OCI-LY7 (cell line): ENCODE measurements around the gene CACTIN. TPM values are rescaled to one million over a fixed set of nuclear protein-coding genes. Genes with fewer than 3 reads are reported as not detected.
A peak's percentile ranks its signal among the peaks of the same experiment; 100 is the strongest.

Experiments used
- BruUV-seq: library from RNA; stranded (reverse); fragments of 400-500 nt; replicated peaks from 2 replicates; lab custom pipeline; 2021; lab: Mats Ljungman, UMichigan
- CTCF ChIA-PET: fragments of 300-600 bp; sonication (Branson Sonifier 250); formaldehyde crosslinking; loops from one replicate; lab custom pipeline; 2022; ENCODE audit warnings: antibody characterized with exemption; ENCODE audit not compliant: unreplicated experiment; lab: Charles Lee
- POLR2A ChIA-PET: fragments of 300-600 bp; sonication (Branson Sonifier 250); formaldehyde crosslinking; loops from one replicate; lab custom pipeline; 2022; ENCODE audit warnings: antibody characterized with exemption; lab: Charles Lee
- DNase-seq: peaks from one replicate; pipeline ENCODE4 v3.0.0-alpha.2; 2015; ENCODE audit warnings: low spot score
- H2AFZ ChIP-seq: fragments of 200-600 bp; sonication (generic), shearing (Covaris generic); 2 replicates; pipeline ENCODE4 v1.6.1; 2014; ENCODE audit warnings: mild to moderate bottlenecking, antibody characterized with exemption, low read length, moderate library complexity
- H3K27ac ChIP-seq: fragments of 200-600 bp; sonication (generic); 2 replicates; pipeline ENCODE4 v1.5.1; 2014; ENCODE audit warnings: mixed run types, low read depth, mild to moderate bottlenecking, moderate library complexity, low read length, inconsistent platforms; ENCODE audit not compliant: poor library complexity, severe bottlenecking
- H3K36me3 ChIP-seq: fragments of 200-600 bp; sonication (generic); 2 replicates; pipeline ENCODE4 v1.6.1; 2014; ENCODE audit warnings: mild to moderate bottlenecking, antibody characterized with exemption, low read length, moderate library complexity, mixed read lengths; ENCODE audit not compliant: insufficient read depth
- H3K4me1 ChIP-seq: fragments of 200-600 bp; sonication (generic); 2 replicates; pipeline ENCODE4 v1.5.1; 2014; ENCODE audit warnings: mild to moderate bottlenecking, low read length; ENCODE audit not compliant: insufficient read depth, poor library complexity, severe bottlenecking
- H3K4me2 ChIP-seq: fragments of 200-600 bp; sonication (generic); 2 replicates; pipeline ENCODE4 v1.6.1; 2014; ENCODE audit warnings: mild to moderate bottlenecking, low read length
- H3K4me3 ChIP-seq: fragments of 200-600 bp; sonication (generic); 2 replicates; pipeline ENCODE4 v1.5.1; 2014; ENCODE audit warnings: mild to moderate bottlenecking, low read depth, low read length; ENCODE audit not compliant: poor library complexity, severe bottlenecking
- H3K79me2 ChIP-seq: fragments of 200-600 bp; sonication (generic); 2 replicates; pipeline ENCODE4 v1.6.1; 2016; ENCODE audit warnings: low read depth, mild to moderate bottlenecking, low read length, moderate library complexity, mixed read lengths; ENCODE audit not compliant: insufficient read depth
- H3K9me2 ChIP-seq: fragments of 200-600 bp; sonication (generic); 2 replicates; pipeline ENCODE4 v1.6.1; 2016; ENCODE audit warnings: mild to moderate bottlenecking, low read length, mixed read lengths; ENCODE audit not compliant: insufficient read depth
- H3K9me3 ChIP-seq: fragments of 200-600 bp; sonication (generic); 2 replicates; pipeline ENCODE4 v1.6.1; 2014; ENCODE audit warnings: mild to moderate bottlenecking, mixed run types, low read length, mixed read lengths
- H4K20me1 ChIP-seq: fragments of 200-600 bp; sonication (generic); 2 replicates; pipeline ENCODE4 v1.6.1; 2014; ENCODE audit warnings: mild to moderate bottlenecking, antibody characterized with exemption, low read length, moderate library complexity, mixed read lengths; ENCODE audit not compliant: insufficient read depth
- CTCF ChIP-seq: fragments of 200-600 bp; sonication (generic); conservative IDR thresholded peaks from 2 replicates; pipeline ENCODE4 v1.5.1; 2014; ENCODE audit warnings: mild to moderate bottlenecking, antibody characterized with exemption, low read length, moderate library complexity, mixed read lengths
- EZH2phosphoT487 ChIP-seq: fragments of 200-600 bp; sonication (generic); IDR thresholded peaks from 2 replicates; pipeline ENCODE4 v1.6.1; 2018; ENCODE audit warnings: low read depth, borderline replicate concordance, mild to moderate bottlenecking, mixed run types, antibody characterized with exemption, low read length, moderate library complexity, mixed read lengths
- intact Hi-C: fragments of 100-400 bp; cut with micrococcal nuclease; formaldehyde crosslinking; loops from one replicate; pipeline ENCODE4 v1.10.0; 2022; ENCODE audit not compliant: unreplicated experiment
- total RNA-seq, 2 experiments: library from RNA; depleted of rRNA in 1 of 2; stranded (reverse); fragments of >200 nt in 1 of 2; shearing (Covaris generic) in 1 of 2; gene quantifications; 2 replicates each; pipeline ENCODE4 v1.2.3, GENCODE V29; 2014 to 2022

CACTIN gene
- total RNA-seq, 2 experiments from 2014 or later: 34.2 to 35.9 TPM

- no peak overlapping the region for H3K4me3 ChIP-seq
- no peaks in the 10 kb centered on the region for H3K79me2 ChIP-seq
- no peaks in the 10 kb centered on the region for H3K9me2 ChIP-seq
- H3K4me2 ChIP-seq: no peak overlapping the region
- H3K36me3 ChIP-seq: peaks cover 11% of the 10 kb centered on the region
- no TSS peak for BruUV-seq
- H4K20me1 ChIP-seq: no peaks in the 10 kb centered on the region
- intact Hi-C loops: no loop called here
- no peak for TF ChIP-seq EZH2phosphoT487
- no peak for TF ChIP-seq CTCF
- H2AFZ ChIP-seq: no peak overlapping the region
- CTCF ChIA-PET: no interaction called here
- no peak for DNase-seq
- H3K4me1 ChIP-seq: no peaks in the 10 kb centered on the region
- no peaks in the 10 kb centered on the region for H3K9me3 ChIP-seq
- POLR2A ChIA-PET: no interaction called here
- no peak overlapping the region for H3K27ac ChIP-seq
Measured at GRCh38 chr19:3657395-3657769, 30.8 kb upstream of the CACTIN start.

GRCh38 chr19:3656747-3657394 lies 30.3 kb upstream of the CACTIN start:
- H4K20me1 ChIP-seq: no peaks in the 10 kb centered on the region
- no peak overlapping the region for H3K4me3 ChIP-seq
- H3K36me3 ChIP-seq: peaks cover 11% of the 10 kb centered on the region
- no peak overlapping the region for H2AFZ ChIP-seq
- no peak overlapping the region for H3K4me2 ChIP-seq
- no peaks in the 10 kb centered on the region for H3K9me3 ChIP-seq
- no peak for DNase-seq
- no TSS peak for BruUV-seq
- H3K4me1 ChIP-seq: no peaks in the 10 kb centered on the region
- H3K79me2 ChIP-seq: no peaks in the 10 kb centered on the region
- POLR2A ChIA-PET: no interaction called here
- TF ChIP-seq EZH2phosphoT487 (no peak), CTCF (0 out of 2 replicates have a peak, but pooled peaks have one; percentile 37)
- no peak overlapping the region for H3K27ac ChIP-seq
- intact Hi-C loops: no loop called here
- CTCF ChIA-PET: no interaction called here
- no peaks in the 10 kb centered on the region for H3K9me2 ChIP-seq

GRCh38 chr19:3656073-3656746 lies 29.6 kb upstream of the CACTIN start:
- intact Hi-C loops: no loop called here
- Histone ChIP-seq H3K4me2 (no peak overlapping the region), H3K9me2 (no peaks in the 10 kb centered on the region), H3K27ac (no peak overlapping the region), H3K4me3 (no peak overlapping the region), H3K9me3 (no peaks in the 10 kb centered on the region), H2AFZ (no peak overlapping the region), H3K4me1 (no peaks in the 10 kb centered on the region), H3K36me3 (peaks cover 8% of the 10 kb centered on the region), H3K79me2 (no peaks in the 10 kb centered on the region), H4K20me1 (no peaks in the 10 kb centered on the region)
- ChIA-PET CTCF (no interaction called here), POLR2A (no interaction called here)
- DNase-seq: no peak
- BruUV-seq: no TSS peak
- no peak for TF ChIP-seq CTCF
- TF ChIP-seq EZH2phosphoT487: no peak
